Activated CD8-positive, alpha-beta memory T cell treated with anti-CD3 and anti-CD28 coated beads, Interleukin-2, amount 50 U/mL, for 1 hour (primary cell): ENCODE data around the gene PCDHGB7.
"Not testable (repeated sequence)": the region's sequence is repeated elsewhere in the genome, so short reads cannot be mapped to it uniquely, and the experiment has no call there.

ENCODE experiments used
- DNase-seq: peaks from one replicate; pipeline ENCODE4 v3.0.0-alpha.2; 2020; ENCODE audit errors: extremely low read depth

Gene PCDHGB7

GRCh38 chr5:141430332-141431113, 13.0 kb downstream of the PCDHGB7 start, which contains the start of gene PCDHGA12:
Gene PCDHGA12 (plus strand): TSS chr5:141430507. CDS start chr5:141430760, 253 bp downstream.
- no peak for DNase-seq

GRCh38 chr5:141431286-141431685, 13.8 kb downstream of the PCDHGB7 start:
- DNase-seq = no peak

- DNase-seq = not testable (repeated sequence)
Measured at GRCh38 chr5:141432308-141432707, 14.8 kb downstream of the PCDHGB7 start.

DNA sequence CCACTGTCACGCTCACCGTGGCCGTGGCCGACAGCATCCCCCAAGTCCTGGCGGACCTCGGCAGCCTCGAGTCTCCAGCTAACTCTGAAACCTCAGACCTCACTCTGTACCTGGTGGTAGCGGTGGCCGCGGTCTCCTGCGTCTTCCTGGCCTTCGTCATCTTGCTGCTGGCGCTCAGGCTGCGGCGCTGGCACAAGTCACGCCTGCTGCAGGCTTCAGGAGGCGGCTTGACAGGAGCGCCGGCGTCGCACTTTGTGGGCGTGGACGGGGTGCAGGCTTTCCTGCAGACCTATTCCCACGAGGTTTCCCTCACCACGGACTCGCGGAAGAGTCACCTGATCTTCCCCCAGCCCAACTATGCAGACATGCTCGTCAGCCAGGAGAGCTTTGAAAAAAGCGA, 15.2 kb downstream of the PCDHGB7 start:
- DNase-seq = not testable (repeated sequence)

- no peak for DNase-seq
Measured at GRCh38 chr5:141434006-141434405, 16.5 kb downstream of the PCDHGB7 start.

DNA sequence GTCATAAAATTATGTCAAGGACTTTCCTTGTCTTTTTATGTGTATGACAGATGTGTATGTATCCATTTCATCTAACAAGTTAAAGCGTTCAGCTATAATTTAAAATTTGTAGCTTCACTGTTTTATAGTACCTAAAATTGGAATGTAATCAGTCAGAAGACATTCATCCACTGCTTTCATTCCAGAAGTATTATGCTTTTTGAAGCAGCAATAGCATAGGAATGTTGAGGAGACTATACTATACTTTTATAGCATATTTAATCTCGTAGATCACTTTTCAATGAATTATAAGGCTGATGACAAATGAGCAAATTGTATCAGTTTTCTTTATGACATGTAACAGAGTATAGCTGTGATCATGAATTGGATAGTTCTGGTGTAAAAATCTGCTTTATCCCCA, 19.7 kb downstream of the PCDHGB7 start:
- no peak for DNase-seq

DNA sequence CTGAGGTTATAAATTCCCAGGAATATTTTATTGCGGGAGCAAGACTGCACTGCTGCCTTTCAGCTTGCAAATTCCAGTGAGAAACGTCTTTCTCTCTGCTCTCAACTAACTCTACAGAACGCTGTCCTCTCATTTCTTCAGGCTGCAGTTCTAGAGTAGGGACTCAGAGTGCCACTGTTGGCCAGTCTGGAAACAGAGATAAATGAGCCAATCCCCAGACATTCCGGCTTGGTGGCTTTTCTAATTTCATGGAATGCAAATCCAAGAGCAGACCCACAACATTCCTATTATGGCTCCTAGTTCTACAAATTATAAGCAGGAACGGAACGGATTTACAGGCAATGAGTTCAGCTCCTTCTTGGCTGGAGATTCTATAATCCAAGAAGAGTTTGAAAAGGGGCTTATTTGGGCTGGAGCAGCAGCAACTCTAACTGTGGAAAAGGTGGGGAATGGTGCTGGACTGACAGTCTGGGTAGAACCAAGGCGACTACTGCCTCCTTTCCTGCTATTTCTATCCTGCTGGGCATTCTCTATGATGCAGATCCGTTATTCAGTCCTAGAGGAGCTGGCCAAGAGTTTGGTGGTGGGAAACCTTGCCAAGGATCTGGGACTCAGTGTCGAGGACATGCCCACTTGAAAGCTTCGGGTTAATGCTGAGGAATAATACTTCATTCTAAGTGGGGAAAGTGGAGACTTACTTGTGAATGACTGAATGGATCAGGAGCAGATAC, 22.1 kb downstream of the PCDHGB7 start:
- no peak for DNase-seq

GRCh38 chr5:141440341-141440740, 22.9 kb downstream of the PCDHGB7 start:
- DNase-seq = no peak

DNA sequence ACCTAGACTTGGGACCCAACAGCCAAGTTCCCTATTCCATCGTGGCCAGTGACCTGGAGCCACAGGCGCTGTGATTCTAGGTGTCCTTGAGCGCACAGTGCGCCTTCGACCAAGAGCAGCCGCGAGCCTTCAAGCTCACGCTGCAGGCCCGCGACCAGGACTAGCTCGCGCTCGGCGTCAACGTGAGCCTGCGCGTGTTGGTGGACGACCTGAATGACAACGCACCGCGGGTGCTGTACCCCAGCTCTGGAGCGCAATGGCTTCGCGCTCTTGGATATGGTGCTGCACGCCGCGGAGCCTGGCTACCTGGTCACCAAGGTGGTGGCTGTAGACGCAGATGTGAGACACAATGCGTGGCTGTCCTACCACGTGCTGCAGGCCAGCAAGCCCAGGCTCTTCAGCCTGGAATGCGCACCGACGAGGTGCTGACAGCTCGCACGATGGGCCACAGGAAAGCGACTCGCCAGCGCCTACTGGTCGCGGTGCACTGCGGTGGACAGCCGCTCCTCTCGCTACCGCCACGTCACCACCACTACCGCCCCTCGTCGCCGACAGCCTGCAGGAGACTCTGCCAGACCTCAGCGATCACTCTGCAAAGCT, 24.2 kb downstream of the PCDHGB7 start:
- no peak for DNase-seq

DNA sequence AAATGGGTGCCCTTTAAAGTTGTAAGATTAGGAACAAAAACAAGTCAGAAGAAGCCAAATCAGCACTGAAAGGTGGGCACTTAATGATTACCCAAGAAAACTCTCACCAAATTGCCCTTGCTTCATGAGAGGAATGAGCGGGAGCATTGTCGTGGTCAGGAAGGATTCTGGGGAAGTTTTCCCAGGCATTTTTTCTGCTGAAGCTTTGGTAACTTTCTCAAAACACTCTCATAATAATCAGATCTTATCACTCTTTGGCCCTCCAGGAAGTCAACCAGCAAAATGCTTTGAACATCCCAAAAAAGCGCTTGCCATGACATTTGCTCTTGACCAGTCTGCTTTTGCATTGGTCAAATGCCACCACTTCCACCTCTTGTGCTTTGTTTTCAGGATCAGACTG, 47.9 kb downstream of the PCDHGB7 start:
- no peak for DNase-seq
